GM21447 (cell line): ENCODE data around the gene GPATCH2.

ENCODE experiments used
- ATAC-seq: cut with Tn5 transposase; IDR thresholded peaks from one replicate; pipeline ENCODE4 v1.9.1; 2021; ENCODE audit not compliant: unreplicated experiment

GPATCH2 gene

GRCh38 chr1:217630711-217631591 lies at the start of gene GPATCH2, which contains the start of gene SPATA17:
TSS of gene GPATCH2 (minus strand) at chr1:217631090. CDS start at chr1:217630971, 119 bp downstream.
TSS of gene SPATA17 (plus strand) at chr1:217631344. CDS start at chr1:217631379, 35 bp downstream.
- ATAC-seq: peak; percentile 99

- ATAC-seq: no peak
These were observed 43.3 kb upstream of the GPATCH2 start for GRCh38 chr1:217674028-217674729.

GRCh38 chr1:217673387-217673786 lies 42.5 kb upstream of the GPATCH2 start:
- no peak for ATAC-seq

- ATAC-seq: no peak
These were observed 37.6 kb upstream of the GPATCH2 start for GRCh38 chr1:217668351-217668940.

- ATAC-seq: no peak
These were observed 30.5 kb upstream of the GPATCH2 start for GRCh38 chr1:217661407-217661806.

- peak; percentile 79 for ATAC-seq
These were observed 29.6 kb upstream of the GPATCH2 start for GRCh38 chr1:217660353-217661062.

- no peak for ATAC-seq
These were observed 19.8 kb upstream of the GPATCH2 start for GRCh38 chr1:217650674-217651073.

- ATAC-seq: no peak
These were observed 16.9 kb upstream of the GPATCH2 start for GRCh38 chr1:217647791-217648190.

GRCh38 chr1:217642455-217642854 lies 11.6 kb upstream of the GPATCH2 start:
- ATAC-seq: no peak

GRCh38 chr1:217627431-217627830 lies 3.5 kb downstream of the GPATCH2 start:
- no peak for ATAC-seq

GRCh38 chr1:217626321-217626720 lies 4.6 kb downstream of the GPATCH2 start:
- ATAC-seq: no peak

- ATAC-seq: peak; percentile 33
These were observed 8.8 kb downstream of the GPATCH2 start for GRCh38 chr1:217622042-217622441.

- ATAC-seq: peak; percentile 100
These were observed 10.1 kb downstream of the GPATCH2 start for GRCh38 chr1:217620814-217621213.

- ATAC-seq: no peak
These were observed 13.8 kb downstream of the GPATCH2 start for GRCh38 chr1:217617126-217617525.

GRCh38 chr1:217614200-217614712 lies 16.6 kb downstream of the GPATCH2 start:
- ATAC-seq: no peak

GRCh38 chr1:217605390-217605789 lies 25.5 kb downstream of the GPATCH2 start:
- ATAC-seq: no peak

- no peak for ATAC-seq
These were observed 28.5 kb downstream of the GPATCH2 start for GRCh38 chr1:217602380-217602779.

- ATAC-seq: no peak
These were observed 31.7 kb downstream of the GPATCH2 start for GRCh38 chr1:217599154-217599553.

- no peak for ATAC-seq
These were observed 40.3 kb downstream of the GPATCH2 start for GRCh38 chr1:217590598-217590997.

GRCh38 chr1:217586586-217586985 lies 44.3 kb downstream of the GPATCH2 start:
- ATAC-seq: no peak

- no peak for ATAC-seq
These were observed 45.3 kb downstream of the GPATCH2 start for GRCh38 chr1:217585577-217585976.
